Pulmonary artery endothelial cell (primary cell): Measurements from ENCODE around the gene SPDYE4. TPM values are rescaled to one million over a fixed set of nuclear protein-coding genes. Genes with fewer than 3 reads are reported as not detected.

Experiments
- DNase-seq: peaks from one replicate; pipeline ENCODE4 v3.0.0-alpha.2; 2011; ENCODE audit warnings: low read depth, low spot score
- total RNA-seq: library from RNA; depleted of rRNA; stranded (reverse); fragments of >200 nt; gene quantifications from 2 replicates; pipeline ENCODE4 v1.2.3, GENCODE V29; 2014

Gene SPDYE4
- total RNA-seq, 1 donor from 2014 or later = not detected

DNA sequence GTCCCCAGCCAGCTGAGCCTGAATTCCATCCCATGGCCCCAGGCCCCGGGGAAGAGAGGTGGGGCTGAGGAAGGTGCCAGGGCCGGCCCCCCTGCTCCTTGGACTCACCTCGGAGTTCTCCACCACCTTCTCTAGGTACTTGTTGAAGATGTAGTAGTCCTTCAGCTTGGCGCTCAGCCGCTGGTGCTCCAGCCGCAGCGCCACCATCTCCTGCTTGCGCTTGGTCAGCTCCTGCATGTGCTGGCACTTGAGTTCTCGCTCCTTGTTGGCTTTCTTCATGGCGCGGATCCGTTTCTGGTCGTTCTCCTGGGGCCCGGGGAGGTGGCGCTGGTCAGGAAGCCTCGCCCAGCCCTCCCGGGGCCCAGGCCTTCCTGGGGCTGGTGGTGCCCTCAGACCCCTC lies 17.0 kb downstream of the SPDYE4 start:
- DNase-seq = no peak

- no peak for DNase-seq
Measured at GRCh38 chr17:8740486-8740885, 17.9 kb downstream of the SPDYE4 start.

DNA sequence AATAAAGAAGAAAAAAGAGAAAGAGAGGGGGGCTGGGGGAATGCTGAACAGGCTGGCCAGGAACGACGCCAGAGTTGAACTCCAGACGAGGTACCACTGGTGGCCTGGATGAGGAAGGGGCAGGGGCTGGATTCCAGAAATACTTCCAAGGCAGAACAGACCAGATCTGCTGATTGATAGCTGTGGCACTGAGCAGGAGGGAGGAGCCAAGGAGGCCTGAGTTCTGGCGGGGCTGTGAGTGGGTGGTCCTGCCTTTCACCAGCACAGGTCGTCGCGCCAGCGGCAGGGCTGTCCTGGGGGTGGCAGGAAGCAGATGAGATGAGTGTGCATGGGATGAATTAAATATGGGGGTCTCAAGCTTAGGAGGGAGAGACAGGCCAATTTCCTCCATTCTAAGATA lies 19.2 kb downstream of the SPDYE4 start:
- no peak for DNase-seq

DNA sequence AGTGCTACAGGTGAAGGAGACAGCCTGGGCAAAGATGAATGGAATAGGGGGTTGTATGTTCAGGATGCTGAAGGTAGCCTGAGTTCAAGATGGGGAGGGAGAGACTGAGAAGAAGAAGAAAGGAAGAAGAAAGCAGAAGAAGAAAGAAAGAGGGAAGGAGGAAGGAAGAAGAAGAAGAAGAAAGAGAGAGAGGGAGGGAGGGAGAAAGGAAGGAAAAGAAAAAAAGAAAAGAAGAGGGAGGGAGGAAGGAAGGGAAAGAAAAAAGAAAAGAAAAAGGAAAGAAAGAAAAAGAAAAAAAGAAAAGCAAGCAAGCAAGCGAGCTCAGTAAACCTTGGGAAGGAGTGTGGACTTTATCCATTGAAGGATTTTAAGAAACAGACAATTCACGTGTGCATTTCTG lies 21.6 kb downstream of the SPDYE4 start:
- no peak for DNase-seq

- DNase-seq = no peak
Measured at GRCh38 chr17:8736362-8736761, 22.0 kb downstream of the SPDYE4 start.

DNA sequence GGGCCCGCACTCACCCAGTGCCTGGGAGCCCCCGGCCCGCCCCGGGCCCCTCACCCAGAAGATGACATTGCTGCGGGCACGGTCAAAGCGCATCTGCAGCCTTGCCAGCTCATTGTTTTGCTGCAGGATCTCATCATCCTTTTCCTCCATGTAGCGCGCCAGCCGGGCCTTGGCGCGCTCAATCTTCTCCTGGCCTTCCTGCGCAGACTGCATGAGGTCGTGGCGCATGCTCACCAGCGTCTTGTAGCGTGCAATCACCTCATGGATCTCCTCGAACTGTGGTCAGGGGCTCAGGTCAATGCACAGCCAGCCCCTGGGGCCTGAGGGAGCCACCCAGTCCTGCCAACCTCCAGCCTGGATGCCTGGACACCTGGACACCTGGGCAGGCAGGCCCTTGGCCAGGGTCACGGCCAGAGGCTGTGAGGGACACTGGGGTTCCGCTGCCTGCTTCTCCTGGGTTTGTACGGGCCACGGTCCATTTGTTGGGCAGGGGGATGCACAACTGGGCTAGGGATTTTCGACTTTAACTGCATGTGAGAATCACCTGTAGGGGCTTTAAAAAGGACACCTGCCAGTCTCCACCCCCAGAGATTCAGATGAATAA lies 22.9 kb downstream of the SPDYE4 start:
- no peak for DNase-seq

- no peak for DNase-seq
Measured at GRCh38 chr17:8734876-8735275, 23.5 kb downstream of the SPDYE4 start.

- no peak for DNase-seq
Measured at GRCh38 chr17:8732406-8733085, 25.8 kb downstream of the SPDYE4 start.

DNA sequence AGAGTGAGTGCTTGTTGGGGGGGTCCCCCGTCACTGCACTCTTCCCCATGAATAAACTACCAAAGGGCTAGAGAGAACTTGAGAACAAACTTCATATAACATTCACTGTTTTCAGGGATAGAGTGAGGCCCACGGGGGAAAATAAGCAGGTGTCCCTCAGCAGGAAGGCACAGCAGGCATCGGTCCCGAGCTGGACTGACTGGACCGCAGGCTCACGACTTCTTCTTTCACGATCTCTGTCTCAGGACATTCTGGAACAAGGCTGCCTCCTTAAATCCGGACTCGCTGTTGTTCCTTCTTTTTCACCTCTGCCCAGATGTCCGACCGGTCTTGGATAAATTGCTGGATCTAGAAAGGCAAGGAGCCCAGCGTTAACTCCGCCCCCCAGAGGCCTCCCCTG lies 28.5 kb downstream of the SPDYE4 start:
- DNase-seq = no peak

DNA sequence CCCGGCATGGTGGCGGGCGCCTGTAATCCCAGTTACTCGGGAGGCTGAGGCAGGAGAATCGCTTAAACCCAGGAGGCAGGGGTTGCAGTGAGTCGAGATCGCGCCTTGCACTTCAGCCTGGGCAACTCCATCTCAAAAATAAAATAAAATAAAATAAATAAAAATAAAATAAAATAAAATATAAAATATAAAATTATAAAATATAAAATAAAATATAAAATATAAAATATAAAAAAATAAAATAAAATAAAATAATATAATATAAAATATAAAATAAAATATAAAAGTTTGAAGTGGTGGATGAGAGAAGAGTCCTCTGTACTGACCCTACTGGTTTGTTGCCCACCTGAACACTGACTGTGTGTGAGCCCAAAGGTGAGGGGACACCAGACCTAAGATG lies 28.9 kb downstream of the SPDYE4 start:
- DNase-seq = no peak

- DNase-seq = no peak
Measured at GRCh38 chr17:8728971-8729370, 29.4 kb downstream of the SPDYE4 start.

GRCh38 chr17:8728251-8728938 lies 30.0 kb downstream of the SPDYE4 start:
- no peak for DNase-seq

GRCh38 chr17:8726941-8727555 lies 31.3 kb downstream of the SPDYE4 start:
- DNase-seq = no peak

DNA sequence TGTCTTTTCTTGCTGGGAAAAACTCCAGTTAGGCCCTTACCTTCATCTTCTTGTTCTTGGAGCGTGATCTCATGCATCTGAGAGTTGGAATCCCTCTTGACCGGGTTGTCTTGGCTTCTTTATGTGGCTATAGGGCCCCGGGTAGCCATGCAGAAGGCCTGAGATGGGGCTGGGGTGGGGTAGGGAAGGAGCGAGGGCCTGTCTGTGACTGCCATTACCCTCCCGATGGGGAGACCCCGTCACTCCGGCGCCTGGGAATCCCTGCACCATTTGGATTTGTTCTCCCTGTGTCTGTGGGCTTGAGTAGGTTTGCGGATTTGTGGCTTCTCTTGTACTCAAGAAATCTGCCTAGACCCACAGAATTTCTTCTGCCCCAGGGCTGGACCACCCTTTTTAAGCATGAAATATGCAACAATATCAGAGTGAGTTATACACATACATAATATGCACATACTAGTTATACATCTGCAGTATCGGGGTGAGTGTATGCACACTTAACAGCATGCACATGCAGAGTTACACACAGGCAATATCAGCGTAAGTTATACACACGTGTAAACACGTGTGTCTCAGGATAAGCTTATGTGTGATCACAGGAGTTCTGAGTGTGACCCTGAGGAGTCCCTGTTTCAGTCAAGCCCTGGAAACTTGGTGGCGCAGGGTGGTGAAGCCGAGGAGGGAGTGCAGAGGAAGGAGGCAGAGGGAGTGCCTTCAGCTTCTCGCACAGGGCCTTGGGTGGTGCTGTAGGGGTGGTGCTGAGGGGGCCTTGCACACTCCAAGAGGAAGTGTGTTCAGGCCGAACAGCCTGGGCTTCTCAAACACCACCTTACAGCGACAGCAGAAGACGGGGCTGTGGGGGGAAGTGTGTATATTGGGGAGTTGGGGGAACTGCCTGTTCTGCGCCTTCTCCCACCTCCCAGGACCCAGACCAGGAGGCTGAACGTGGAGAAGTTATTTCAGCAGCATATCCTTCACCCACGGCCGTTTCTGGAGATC lies 32.2 kb downstream of the SPDYE4 start:
- DNase-seq = no peak

DNA sequence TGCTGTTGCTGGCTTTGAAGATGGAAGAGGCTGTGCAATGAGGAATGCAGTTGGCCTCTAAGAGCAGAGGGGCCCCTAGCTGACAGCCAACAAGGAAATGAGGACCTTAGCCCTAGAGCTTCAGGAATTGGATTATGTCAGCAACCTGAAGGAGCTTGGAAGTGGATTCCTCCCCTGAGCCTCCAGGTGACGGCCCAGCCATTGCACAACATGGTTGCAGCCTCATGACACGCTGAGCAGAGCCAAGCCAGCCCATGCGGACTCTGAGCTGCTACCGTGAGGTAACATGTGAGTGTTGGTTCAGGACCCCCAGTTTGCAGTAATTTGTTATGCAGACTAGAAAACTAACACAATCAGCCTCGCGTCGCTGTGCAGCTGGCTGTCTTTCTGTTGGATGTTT lies 33.9 kb downstream of the SPDYE4 start:
- DNase-seq = no peak

DNA sequence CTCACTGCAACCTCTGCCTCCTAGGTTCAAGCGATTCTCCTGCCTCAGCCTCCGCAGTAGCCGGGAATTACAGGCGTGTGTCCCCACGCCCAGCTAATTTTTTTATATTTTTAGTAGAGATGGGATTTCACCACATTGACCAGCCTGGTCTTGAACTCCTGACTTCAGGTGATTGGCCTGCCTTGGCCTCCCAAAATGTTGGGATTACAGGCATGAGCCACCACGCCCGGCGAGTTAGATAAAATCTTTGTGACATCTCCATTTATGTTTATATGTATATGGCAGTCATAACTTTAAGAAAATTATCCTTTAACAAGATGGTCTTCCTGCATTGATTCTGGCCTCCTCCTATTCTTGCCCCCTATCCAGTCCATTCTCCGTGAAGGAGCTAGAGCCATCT lies 37.8 kb downstream of the SPDYE4 start:
- DNase-seq = no peak

DNA sequence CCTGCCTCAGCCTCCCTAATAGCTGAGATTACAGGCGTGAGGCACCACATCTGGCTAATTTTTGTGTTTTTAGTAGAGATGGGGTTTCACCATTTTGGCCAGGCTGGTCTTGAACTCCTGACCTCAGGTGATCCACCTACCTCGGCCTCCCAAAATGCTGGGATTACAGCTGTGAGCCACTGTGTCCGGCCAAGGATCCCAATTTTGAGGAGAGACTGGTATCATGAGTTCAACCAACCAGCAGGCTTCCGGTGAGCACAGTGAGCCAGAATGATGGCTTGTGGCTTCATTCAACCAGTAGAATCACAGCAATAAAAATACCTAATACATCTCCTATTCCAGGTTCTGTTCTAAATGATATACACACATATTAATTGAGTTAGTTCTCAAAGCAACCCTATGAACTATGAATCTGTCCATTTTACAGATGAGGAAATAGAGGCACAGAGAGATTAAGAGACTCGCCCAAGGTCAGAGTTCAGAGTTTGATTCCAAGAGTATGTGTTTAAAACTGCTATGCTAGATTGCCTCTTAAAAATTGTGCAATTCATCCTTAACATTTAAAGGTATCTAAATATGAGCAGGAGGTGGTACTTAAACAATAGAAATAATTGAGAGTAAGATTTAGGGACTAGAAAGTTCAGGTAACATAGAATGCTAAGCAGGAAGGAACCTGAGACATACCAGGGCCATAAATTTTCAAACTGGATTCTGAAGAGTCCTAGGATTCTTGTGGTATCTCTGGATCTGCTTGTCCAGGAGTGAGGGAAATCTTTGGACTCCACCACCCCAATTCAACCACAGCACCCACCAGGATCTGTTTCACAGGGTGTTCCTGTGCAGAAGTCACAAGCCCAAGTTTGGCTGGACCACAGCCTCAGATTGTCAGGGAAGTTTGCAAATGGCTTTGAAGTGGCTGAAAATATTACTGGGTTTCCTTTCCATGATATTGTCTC lies 38.8 kb downstream of the SPDYE4 start:
- no peak for DNase-seq

DNA sequence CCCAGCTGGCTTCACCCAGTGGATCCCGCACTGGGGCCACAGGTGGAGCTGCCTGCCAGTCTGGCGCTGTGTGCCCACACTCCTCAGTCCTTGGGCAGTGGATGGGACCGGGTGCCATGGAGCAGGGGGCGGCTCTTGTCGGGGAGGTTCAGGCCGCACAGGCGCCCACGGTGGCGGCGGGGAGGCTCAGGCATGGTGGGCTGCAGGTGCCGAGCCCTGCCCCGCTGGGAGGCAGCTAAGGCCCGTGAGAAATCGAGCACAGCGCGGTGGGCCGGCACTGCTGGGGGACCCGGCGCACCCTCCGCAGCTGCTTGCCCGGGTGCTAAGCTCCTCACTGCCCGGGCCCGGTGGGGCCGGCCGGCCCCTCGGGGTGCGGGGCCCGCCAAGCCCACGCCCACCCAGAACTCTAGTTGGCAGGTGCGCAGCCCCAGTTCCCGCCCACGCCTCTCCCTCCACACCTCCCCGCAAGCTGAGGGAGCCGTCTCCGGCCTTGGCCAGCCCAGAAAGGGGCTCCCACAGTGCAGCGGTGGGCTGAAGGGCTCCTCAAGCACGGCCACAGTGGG lies 40.3 kb downstream of the SPDYE4 start:
- DNase-seq = no peak

- DNase-seq = no peak
Measured at GRCh38 chr17:8713878-8714277, 44.5 kb downstream of the SPDYE4 start.

DNA sequence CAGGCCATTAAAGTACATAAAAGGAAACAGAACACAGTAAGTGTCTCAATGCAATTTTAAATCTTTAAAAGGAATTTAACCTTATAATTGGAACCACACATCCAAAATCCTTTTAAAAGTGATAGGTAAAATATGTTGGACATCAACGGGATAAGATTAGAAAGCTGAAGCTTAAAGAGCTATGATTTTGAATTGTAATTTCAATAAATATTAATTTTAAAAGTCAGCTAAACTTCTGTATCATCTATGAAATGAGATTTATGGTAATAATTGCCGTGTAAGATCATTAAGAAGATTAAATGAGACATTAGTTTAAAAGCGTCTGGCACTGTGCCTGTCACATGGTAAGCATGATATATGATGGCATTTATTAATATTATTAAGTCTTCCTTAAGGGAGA lies 45.0 kb downstream of the SPDYE4 start:
- DNase-seq = no peak
